Activated CD8-positive, alpha-beta memory T cell treated with anti-CD3 and anti-CD28 coated beads for 24 hours (primary cell): ENCODE measurements around the gene TRIM24.

Source experiments
- DNase-seq: peaks from one replicate; pipeline ENCODE4 v3.0.0-alpha.2; 2020

The TRIM24 gene

DNA sequence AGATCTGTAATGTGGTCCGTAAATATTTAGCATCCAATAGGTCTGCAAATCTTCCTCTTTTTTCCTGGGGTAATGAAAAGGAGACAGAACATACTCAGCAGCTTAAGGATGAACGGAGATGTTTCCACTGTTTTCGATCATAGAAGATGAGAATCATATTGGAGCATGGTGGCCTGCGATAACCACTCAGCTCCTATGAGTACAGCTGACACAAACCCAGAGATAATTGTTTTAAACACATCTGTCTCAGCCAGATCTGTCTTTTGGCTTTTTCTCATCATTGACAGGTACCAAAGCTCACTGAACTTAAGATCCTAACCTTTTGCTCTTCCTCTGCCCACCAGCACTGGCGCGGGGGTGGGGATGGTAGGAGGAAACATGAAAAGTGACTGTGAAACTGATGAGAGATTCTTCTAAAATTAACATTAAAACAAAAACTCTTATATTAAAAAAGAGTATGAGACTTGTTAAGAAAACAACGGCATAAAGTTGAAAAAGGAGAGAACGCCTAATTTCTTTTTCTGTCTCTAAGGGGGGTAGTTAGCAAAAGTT is 170.1 kb downstream of the TRIM24 start:
- no peak for DNase-seq

GRCh38 chr7:138632384-138632783 is 172.3 kb downstream of the TRIM24 start:
- DNase-seq: no peak

GRCh38 chr7:138632826-138633602 is 173.0 kb downstream of the TRIM24 start:
- no peak for DNase-seq
